ENCODE data around the gene IQCN.

The IQCN gene

GRCh38 chr19:18300930-18301717 is 26.9 kb upstream of the IQCN start:
- no peaks in the 10 kb centered on the region for H3K9me3 ChIP-seq (ENCODE audit: severe bottlenecking)
- TF ChIP-seq CTCF (IDR thresholded peaks at IDR 0.05; ENCODE audit: poor library complexity, severe bottlenecking), result no peak
- DNase-seq (ENCODE audit: low spot score), result no peak
- ATAC-seq (ENCODE audit: low read depth), result peak; percentile 40
- no peak overlapping the region for H3K4me3 ChIP-seq (ENCODE audit: severe bottlenecking)
- no peaks in the 10 kb centered on the region for H3K27me3 ChIP-seq (ENCODE audit: insufficient read depth, poor library complexity, severe bottlenecking)
- H3K4me1 ChIP-seq (ENCODE audit: insufficient read depth, poor library complexity, severe bottlenecking), result peaks cover 16% of the 10 kb centered on the region
- no peaks in the 10 kb centered on the region; the same call in 1 of the 2 replicates for H3K36me3 ChIP-seq (ENCODE audit: low read depth)
- H3K27ac ChIP-seq (ENCODE audit: poor library complexity, severe bottlenecking), result peak overlapping the region; percentile 31

- DNase-seq (ENCODE audit: low spot score) (no peak), ATAC-seq (ENCODE audit: low read depth) (no peak)
- Histone ChIP-seq H3K9me3 (ENCODE audit: severe bottlenecking) (no peaks in the 10 kb centered on the region), H3K27me3 (ENCODE audit: insufficient read depth, poor library complexity, severe bottlenecking) (no peaks in the 10 kb centered on the region), H3K36me3 (ENCODE audit: low read depth) (no peaks in the 10 kb centered on the region), H3K27ac (ENCODE audit: poor library complexity, severe bottlenecking) (no peak overlapping the region), H3K4me3 (ENCODE audit: severe bottlenecking) (no peak overlapping the region), H3K4me1 (ENCODE audit: insufficient read depth, poor library complexity, severe bottlenecking) (peaks cover 11% of the 10 kb centered on the region)
- TF ChIP-seq CTCF (IDR thresholded peaks at IDR 0.05; ENCODE audit: poor library complexity, severe bottlenecking), result no peak
Observed at GRCh38 chr19:18299654-18300053, 25.4 kb upstream of the IQCN start.

- H3K36me3 ChIP-seq (ENCODE audit: low read depth), result no peaks in the 10 kb centered on the region
- TF ChIP-seq CTCF (IDR thresholded peaks at IDR 0.05; ENCODE audit: poor library complexity, severe bottlenecking), result no peak
- DNase-seq (ENCODE audit: low spot score), result no peak
- H3K27me3 ChIP-seq (ENCODE audit: insufficient read depth, poor library complexity, severe bottlenecking), result no peaks in the 10 kb centered on the region
- H3K27ac ChIP-seq (ENCODE audit: poor library complexity, severe bottlenecking), result no peak overlapping the region
- H3K9me3 ChIP-seq (ENCODE audit: severe bottlenecking), result no peaks in the 10 kb centered on the region
- no peak overlapping the region for H3K4me3 ChIP-seq (ENCODE audit: severe bottlenecking)
- no peak for ATAC-seq (ENCODE audit: low read depth)
- H3K4me1 ChIP-seq (ENCODE audit: insufficient read depth, poor library complexity, severe bottlenecking), result peaks cover 5% of the 10 kb centered on the region
Observed at GRCh38 chr19:18298601-18299000, 24.3 kb upstream of the IQCN start.

DNA sequence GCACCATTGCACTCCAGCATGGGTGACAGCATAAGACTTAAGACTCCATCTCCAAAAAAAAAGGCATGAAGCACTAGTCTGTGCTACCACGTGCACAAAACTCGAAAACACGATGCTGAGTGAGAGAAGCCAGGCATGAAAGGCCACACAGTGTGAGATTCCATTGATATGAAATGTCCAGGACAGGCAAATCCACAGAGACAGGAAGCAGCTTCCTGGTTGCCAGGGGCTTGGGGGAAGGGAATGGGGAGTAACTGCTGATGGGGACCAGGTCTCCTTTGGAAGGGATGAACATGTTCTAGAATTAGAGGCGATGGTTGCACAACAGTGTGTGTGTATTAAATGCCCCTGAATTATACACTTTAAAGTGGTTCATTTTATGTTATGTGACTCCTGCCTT is 23.1 kb upstream of the IQCN start:
- Histone ChIP-seq H3K4me1 (ENCODE audit: insufficient read depth, poor library complexity, severe bottlenecking) (peaks cover 11% of the 10 kb centered on the region), H3K9me3 (ENCODE audit: severe bottlenecking) (no peaks in the 10 kb centered on the region), H3K27ac (ENCODE audit: poor library complexity, severe bottlenecking) (no peak overlapping the region), H3K36me3 (ENCODE audit: low read depth) (no peaks in the 10 kb centered on the region), H3K27me3 (ENCODE audit: insufficient read depth, poor library complexity, severe bottlenecking) (no peaks in the 10 kb centered on the region), H3K4me3 (ENCODE audit: severe bottlenecking) (no peak overlapping the region)
- DNase-seq (ENCODE audit: low spot score) (no peak), ATAC-seq (ENCODE audit: low read depth) (no peak)
- TF ChIP-seq CTCF (IDR thresholded peaks at IDR 0.05; ENCODE audit: poor library complexity, severe bottlenecking), result no peak

GRCh38 chr19:18295034-18295451 is 20.8 kb upstream of the IQCN start:
- no peak for TF ChIP-seq CTCF (IDR thresholded peaks at IDR 0.05; ENCODE audit: poor library complexity, severe bottlenecking)
- ATAC-seq (ENCODE audit: low read depth) (no peak), DNase-seq (ENCODE audit: low spot score) (no peak)
- Histone ChIP-seq H3K9me3 (ENCODE audit: severe bottlenecking) (no peaks in the 10 kb centered on the region), H3K4me3 (ENCODE audit: severe bottlenecking) (no peak overlapping the region), H3K27me3 (ENCODE audit: insufficient read depth, poor library complexity, severe bottlenecking) (no peaks in the 10 kb centered on the region), H3K36me3 (ENCODE audit: low read depth) (no peaks in the 10 kb centered on the region), H3K27ac (ENCODE audit: poor library complexity, severe bottlenecking) (no peak overlapping the region), H3K4me1 (ENCODE audit: insufficient read depth, poor library complexity, severe bottlenecking) (peaks cover 6% of the 10 kb centered on the region)

Data from RWPE2 (cell line).